NCI-H446 treated with DMSO at 0.1 percent for 48 hours (cell line): ENCODE measurements around the gene RNFT2.
"Not testable (repeated sequence)": the region's sequence is repeated elsewhere in the genome, so short reads cannot be mapped to it uniquely, and the experiment has no call there.

ENCODE experiments used
- DNase-seq: peaks from one replicate; lab custom pipeline; 2025; lab: John Stamatoyannopoulos, UW

RNFT2 gene

GRCh38 chr12:116744766-116745165, 6.7 kb downstream of the RNFT2 start:
- no peak for DNase-seq

DNA sequence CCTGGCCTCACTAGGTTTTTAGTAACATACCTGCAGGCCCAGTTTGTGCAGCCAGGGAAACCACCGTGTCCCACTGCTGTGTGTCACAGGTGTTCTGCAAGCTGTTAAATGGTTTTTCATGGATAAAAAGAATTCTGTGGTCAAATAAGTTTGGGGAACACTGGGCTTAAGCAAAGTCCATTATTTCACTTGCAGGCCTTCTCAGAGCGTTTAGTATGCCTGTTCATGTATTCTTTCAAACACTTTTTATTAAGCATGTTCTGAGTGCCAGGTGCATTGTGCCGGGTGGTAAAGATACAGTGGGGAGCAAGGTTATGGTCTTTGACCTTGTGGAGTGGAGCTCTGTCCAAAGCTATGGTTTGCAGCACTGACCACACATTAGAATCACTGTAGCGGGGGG, 7.4 kb downstream of the RNFT2 start:
- DNase-seq: no peak

GRCh38 chr12:116749884-116750283, 11.8 kb downstream of the RNFT2 start:
- DNase-seq: no peak

DNA sequence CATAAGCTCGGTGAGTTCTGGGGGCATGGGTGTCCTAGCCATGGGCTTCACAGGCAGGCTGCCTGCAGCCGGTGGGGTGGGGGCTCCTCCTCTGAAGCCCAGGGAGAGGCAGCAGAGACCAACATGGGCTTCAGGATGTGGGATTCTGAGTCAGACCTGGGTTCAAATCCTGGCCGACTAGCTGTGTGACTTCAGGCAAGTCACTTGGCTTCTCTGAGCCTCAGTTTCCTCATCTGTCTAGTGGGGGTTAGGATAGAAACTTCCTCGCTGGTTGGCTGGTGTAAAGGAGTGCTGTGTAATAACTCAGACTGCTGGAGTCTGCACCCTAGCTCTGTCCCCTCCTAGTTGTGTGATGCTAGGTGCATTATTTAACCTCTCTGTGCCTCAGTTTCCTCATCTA, 12.2 kb downstream of the RNFT2 start:
- DNase-seq: no peak

- not testable (repeated sequence) for DNase-seq
Measured at GRCh38 chr12:116754097-116754496, 16.0 kb downstream of the RNFT2 start.

- not testable (repeated sequence) for DNase-seq
Measured at GRCh38 chr12:116754783-116755182, 16.7 kb downstream of the RNFT2 start.

GRCh38 chr12:116759783-116760621, 21.9 kb downstream of the RNFT2 start:
- DNase-seq: no peak

DNA sequence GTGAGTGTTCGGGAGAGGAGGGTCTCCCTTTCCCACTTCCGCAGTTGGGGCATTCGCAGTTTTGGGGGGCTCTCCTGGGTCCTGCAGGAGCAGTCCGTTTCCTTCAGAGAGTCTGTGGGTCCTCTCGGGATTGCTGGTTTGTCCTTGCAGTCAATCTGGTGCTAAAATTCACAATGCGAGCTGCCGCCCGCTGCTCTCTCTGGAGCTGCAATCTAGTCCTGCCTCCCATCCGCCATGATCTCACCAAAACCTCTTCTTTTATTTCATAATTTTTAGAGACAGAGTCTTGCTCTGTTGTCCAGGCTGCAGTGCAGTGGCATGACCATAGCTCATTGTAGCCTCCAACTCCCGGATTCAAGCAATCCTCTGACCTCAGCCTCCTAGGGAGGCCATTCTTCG, 22.5 kb downstream of the RNFT2 start:
- no peak for DNase-seq

- no peak for DNase-seq
Measured at GRCh38 chr12:116761499-116761898, 23.4 kb downstream of the RNFT2 start.

DNA sequence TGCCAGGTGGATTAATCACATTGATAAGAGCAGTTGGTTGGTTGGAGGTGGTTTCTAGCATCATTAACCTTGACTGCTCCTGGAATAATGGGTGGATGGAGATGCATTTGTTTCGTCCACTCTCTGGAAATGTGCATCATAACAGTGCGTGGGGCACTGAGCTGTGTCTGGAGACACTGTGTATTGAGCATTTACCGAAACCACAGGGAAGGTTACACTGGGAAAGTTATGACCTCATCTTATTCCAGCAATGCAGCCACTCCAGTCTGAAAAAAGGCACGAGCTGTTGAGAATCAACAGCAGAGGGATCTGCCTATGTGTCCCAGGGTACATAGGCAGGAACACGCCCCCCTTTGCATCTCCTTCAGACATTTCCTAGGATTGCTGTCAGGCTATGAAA, 27.2 kb downstream of the RNFT2 start:
- DNase-seq: no peak

- no peak for DNase-seq
Measured at GRCh38 chr12:116766285-116766684, 28.2 kb downstream of the RNFT2 start.

- DNase-seq: no peak
Measured at GRCh38 chr12:116766746-116767145, 28.6 kb downstream of the RNFT2 start.

- no peak for DNase-seq
Measured at GRCh38 chr12:116771651-116772050, 33.5 kb downstream of the RNFT2 start.

DNA sequence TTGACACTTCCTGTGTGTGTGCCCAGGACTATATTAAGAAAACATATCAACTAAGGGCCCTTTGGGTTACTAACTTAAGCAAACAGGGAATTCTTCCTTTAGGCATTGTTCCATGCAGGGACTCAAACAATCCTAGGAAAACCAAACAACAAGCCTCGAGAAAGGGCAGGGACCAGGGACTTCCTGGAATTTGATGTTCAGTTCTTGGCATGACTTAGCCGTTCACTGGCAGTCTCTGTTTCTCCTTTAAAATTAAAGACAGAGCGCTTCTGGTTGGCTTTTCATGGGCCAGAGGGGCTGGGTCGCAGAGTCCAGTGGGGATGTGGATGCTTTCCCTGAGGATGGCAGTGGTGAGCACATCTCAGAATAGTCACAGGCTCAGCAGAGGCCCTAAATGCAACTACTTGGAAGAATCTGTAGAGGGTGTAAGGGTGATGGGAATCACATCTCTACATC, 35.2 kb downstream of the RNFT2 start:
- DNase-seq: no peak

DNA sequence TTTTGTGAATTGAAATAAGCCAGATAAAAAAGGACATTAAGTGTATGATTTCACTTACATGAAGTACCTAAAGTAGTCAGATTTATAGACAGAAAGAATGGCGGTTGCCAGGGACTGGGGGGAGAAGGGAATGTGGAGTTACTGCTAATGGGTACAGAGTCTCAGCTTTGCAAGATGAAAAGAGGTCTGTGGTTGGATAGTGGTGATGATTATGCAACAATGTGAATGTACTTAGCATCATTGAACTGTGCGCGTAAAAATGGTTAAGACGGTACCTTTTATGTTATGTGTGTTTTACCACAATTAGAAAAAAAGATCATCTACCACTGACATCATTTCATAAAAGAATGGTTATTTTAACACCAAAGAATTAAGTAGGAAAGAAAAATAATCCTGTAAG, 35.9 kb downstream of the RNFT2 start:
- DNase-seq: no peak

- DNase-seq: no peak
Measured at GRCh38 chr12:116777245-116777644, 39.1 kb downstream of the RNFT2 start.

DNA sequence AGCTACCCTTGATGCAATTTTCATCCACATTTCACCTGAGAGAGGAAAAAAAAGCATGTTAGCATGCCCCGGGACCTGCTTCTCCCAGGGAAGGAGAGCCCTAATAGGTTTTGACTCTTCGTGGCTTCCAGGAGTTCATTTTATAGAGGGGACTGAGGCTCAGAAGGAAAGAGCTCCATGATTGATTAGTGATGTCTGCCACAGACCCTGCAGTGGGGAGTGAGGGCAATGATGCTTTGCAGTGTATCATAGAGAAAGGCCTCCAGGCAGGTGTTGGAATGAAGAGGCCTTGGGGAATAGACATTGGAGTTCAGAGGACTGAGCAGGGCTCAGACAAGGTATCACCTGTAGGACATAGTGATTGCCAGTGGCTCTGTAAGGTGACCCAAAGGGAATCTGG, 41.5 kb downstream of the RNFT2 start:
- DNase-seq: no peak

DNA sequence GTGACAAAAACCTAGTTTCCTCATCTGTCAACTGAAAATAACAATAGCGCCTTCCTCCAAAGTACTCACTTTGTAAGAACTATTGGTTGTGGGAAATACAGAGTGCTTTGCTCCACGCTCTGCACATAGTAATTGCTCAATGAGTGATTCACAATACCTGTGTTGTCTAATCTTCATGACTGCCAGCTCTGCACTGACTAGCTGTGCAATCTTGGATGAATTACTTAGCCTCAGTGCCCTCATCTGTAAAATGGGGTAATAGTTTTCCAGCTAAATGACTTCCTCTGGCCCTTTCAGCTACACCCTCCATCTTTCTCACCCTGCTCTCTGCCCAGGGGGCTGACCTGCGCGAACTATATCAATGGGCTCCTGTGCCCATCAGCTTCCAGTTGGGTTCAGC, 42.8 kb downstream of the RNFT2 start:
- DNase-seq: no peak

GRCh38 chr12:116783525-116784237, 45.6 kb downstream of the RNFT2 start:
- no peak for DNase-seq

GRCh38 chr12:116784238-116784612, 46.1 kb downstream of the RNFT2 start:
- no peak for DNase-seq

- DNase-seq: not testable (repeated sequence)
Measured at GRCh38 chr12:116789562-116789961, 51.4 kb downstream of the RNFT2 start.

DNA sequence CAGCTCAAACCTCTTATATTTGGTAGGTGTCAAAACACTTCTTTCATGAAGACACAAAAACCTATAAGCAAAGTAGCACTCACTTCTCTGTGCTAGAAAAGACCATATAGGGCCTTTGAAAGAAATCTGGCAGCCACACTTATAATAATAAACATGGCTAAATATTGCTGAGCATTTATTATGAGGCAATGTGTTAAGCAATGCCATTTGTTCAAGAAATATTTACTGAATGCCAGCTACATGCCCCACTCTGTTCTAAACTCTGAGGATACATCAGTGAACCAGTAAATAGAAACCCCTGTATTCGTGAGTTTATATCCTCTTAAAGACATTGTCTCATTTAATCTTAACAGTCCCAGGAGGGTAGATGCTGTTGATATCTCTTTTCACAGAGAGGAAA, 52.0 kb downstream of the RNFT2 start:
- DNase-seq: no peak

- DNase-seq: no peak
Measured at GRCh38 chr12:116792403-116792802, 54.3 kb downstream of the RNFT2 start.
